Measurements from ENCODE around the gene HIRA. TPM values are rescaled to one million over a fixed set of nuclear protein-coding genes. Genes with fewer than 3 reads are reported as not detected.

Gene HIRA
- total and polyA plus RNA-seq, 9 of the 15 experiments (the other 6 are each of a cell fraction or from before 2014, with no cell fraction given), result 0.96 to 132 (median 58.4) TPM

GRCh38 chr22:19432133-19432851 is 759 bp upstream of the HIRA start, which contains the start of gene MRPL40:
TSS of gene MRPL40 (plus strand) at chr22:19432545. CDS start at chr22:19432555, 10 bp downstream.
- in situ Hi-C loops (cut with MboI), result no loop called here
- H3K79me2 ChIP-seq (ENCODE audit: control insufficient read depth, insufficient read depth, low read length), result peaks cover 66% of the 10 kb centered on the region
- BruUV-seq (replicated peaks), result no TSS peak
- H3K9me3 ChIP-seq (replicated peaks; ENCODE audit: control insufficient read depth, insufficient read depth, low read depth, low read length), result no peaks in the 10 kb centered on the region
- peaks cover 59% of the 10 kb centered on the region for H3K36me3 ChIP-seq (ENCODE audit: control insufficient read depth, insufficient read depth, low read length)
- H4K20me1 ChIP-seq (replicated peaks; ENCODE audit: control insufficient read depth, insufficient read depth, low read length), result peaks cover 18% of the 10 kb centered on the region
- peak; percentile 92 for ATAC-seq
- peak within 1 kb of the TSS; percentile 68 for H3K4me3 ChIP-seq
- H3K4me2 ChIP-seq (ENCODE audit: insufficient read depth, low read length), result peak within 1 kb of the TSS; percentile 100
- peak within 1 kb of the TSS; percentile 99 for H2AFZ ChIP-seq (ENCODE audit: low read depth, low read length)
- peak; percentile 100 for DNase-seq (ENCODE audit: extremely low read depth in 1 of 4, low spot score in 3 of 4)
- WGBS (ENCODE audit: insufficient coverage, low coverage, missing lambda C conversion rate), result under 1% methylated on average over 74 of the region's 74 CpGs
- peak within 1 kb of the TSS; percentile 87 for H3K27ac ChIP-seq (ENCODE audit: extremely low read depth, low read depth, low read length)
- H3K9ac ChIP-seq (ENCODE audit: insufficient read depth in 1 of 2, low read depth in 2 of 2, low read length in 2 of 2), result peak within 1 kb of the TSS; percentile 95 to 97
- H3K4me1 ChIP-seq (replicated peaks in 1 of 2; ENCODE audit: control insufficient read depth in 2 of 2, insufficient read depth in 2 of 2, low read length in 2 of 2), result peaks cover 17 to 39% of the 10 kb centered on the region in 2 experiments
- POLR2A ChIA-PET, result interaction anchor here (0.6 to 11.9 kb wide), 35 partner anchors 9 to 1376 kb away, joined by 3 to 284 read pairs (median 4); partner anchors contain the start of genes C22orf39, CDC45, SLC25A1 and UFD1
- intact Hi-C loops (cut with micrococcal nuclease), result loop anchor here (1.0 to 5.0 kb wide), 5 partner anchors 15 to 310 kb away; partner anchors contain the start of genes C22orf39, CDC45, DGCR2 and SLC25A1
- CTCF ChIA-PET (ENCODE audit: low intra/inter-chr PET ratio), result interaction anchor here (1.7 kb wide), 1 partner anchor 47 kb away, joined by 5 read pairs; the partner anchor contains the start of genes CDC45 and UFD1
- no peaks in the 10 kb centered on the region for H3K9me1 ChIP-seq (ENCODE audit: control insufficient read depth, insufficient read depth, low read length)
- peak; percentile 81 for FAIRE-seq
- H3K27me3 ChIP-seq (ENCODE audit: control insufficient read depth in 2 of 2, insufficient read depth in 2 of 2, low read length in 2 of 2), result no peaks in the 10 kb centered on the region
- TF ChIP-seq ARID3B (CRISPR knock-in tag; IDR thresholded peaks at IDR 0.05; ENCODE audit: borderline replicate concordance) (peak; percentile 95; the same call in 1 of the 2 replicates), THRA (IDR thresholded peaks at IDR 0.05) (no peak), ZNF224 (CRISPR knock-in tag; IDR thresholded peaks at IDR 0.05) (no peak), ZBTB17 (CRISPR knock-in tag; IDR thresholded peaks at IDR 0.05) (peak; percentile 93; the same call in 1 of the 2 replicates), NONO (IDR thresholded peaks at IDR 0.05; ENCODE audit: low read depth in 2 of 2, low read length in 1 of 2) (peak in 1 of 2 experiments; percentile 96; a peak in 2 of 4 replicates), ZNF121 (CRISPR knock-in tag; conservative IDR thresholded peaks at IDR 0.05) (no peak), YY1 (IDR thresholded peaks at IDR 0.05; ENCODE audit: borderline replicate concordance in 1 of 3, control insufficient read depth in 1 of 3, extremely low read depth in 1 of 3, insufficient read depth in 3 of 3, insufficient read length in 1 of 3, insufficient replicate concordance in 2 of 3, low read depth in 1 of 3, low read length in 2 of 3) (peak in 2 of 3 experiments; percentile 93 to 98), PHB2 (IDR thresholded peaks at IDR 0.05; ENCODE audit: low read depth) (no peak), ZFP1 (CRISPR knock-in tag; IDR thresholded peaks at IDR 0.05) (peak; percentile 51; the same call in 1 of the 2 replicates), ZNF449 (CRISPR knock-in tag; IDR thresholded peaks at IDR 0.05) (peak; percentile 57; the same call in 1 of the 2 replicates), FOXA3 (CRISPR knock-in tag; conservative IDR thresholded peaks at IDR 0.05 in 1 of 2, IDR thresholded peaks at IDR 0.05 in 1 of 2) (no peak; a peak in 1 of 4 replicates), ELF4 (CRISPR knock-in tag; IDR thresholded peaks at IDR 0.05) (peak; percentile 98), SP1 (CRISPR knock-in tag; IDR thresholded peaks at IDR 0.05) (no peak), MBD2 (IDR thresholded peaks at IDR 0.05; ENCODE audit: borderline replicate concordance, low read depth) (no peak)
